GM20000 (cell line): ENCODE results near the gene FBP1.
A peak's percentile ranks its signal among the peaks of the same experiment; 100 is the strongest.

Source experiments
- DNase-seq: peaks from one replicate; pipeline ENCODE4 v3.0.0; 2012; ENCODE audit warnings: low spot score
- TF ChIP-seq, protein P1 (sequence below): IDR thresholded peaks from 2 replicates; pipeline ENCODE4 v1.5.1; 2012; ENCODE audit warnings: mild to moderate bottlenecking, control low read depth; ENCODE audit errors: extremely low read depth, missing control alignments

FBP1 gene

DNA sequence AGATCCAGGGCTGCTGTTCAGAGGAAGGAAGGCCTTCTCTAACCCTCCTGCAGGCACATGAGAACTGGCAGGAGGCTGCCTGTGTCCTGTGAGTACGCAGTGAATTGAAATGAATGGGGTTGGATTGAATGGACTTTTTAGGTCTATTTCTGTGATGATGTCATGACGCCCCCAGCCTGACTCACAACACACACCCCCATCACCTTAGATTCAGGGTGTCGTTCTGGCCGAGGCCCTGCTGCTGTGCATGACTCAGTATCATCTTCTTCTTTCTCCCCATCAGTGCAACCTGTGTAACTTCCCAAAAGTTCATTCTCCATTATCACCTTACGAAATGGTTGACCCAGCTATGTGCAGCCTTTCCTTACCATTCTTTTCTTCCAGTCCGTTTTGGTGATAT lies 79.1 kb downstream of the FBP1 start:
- TF ChIP-seq, protein P1, sequence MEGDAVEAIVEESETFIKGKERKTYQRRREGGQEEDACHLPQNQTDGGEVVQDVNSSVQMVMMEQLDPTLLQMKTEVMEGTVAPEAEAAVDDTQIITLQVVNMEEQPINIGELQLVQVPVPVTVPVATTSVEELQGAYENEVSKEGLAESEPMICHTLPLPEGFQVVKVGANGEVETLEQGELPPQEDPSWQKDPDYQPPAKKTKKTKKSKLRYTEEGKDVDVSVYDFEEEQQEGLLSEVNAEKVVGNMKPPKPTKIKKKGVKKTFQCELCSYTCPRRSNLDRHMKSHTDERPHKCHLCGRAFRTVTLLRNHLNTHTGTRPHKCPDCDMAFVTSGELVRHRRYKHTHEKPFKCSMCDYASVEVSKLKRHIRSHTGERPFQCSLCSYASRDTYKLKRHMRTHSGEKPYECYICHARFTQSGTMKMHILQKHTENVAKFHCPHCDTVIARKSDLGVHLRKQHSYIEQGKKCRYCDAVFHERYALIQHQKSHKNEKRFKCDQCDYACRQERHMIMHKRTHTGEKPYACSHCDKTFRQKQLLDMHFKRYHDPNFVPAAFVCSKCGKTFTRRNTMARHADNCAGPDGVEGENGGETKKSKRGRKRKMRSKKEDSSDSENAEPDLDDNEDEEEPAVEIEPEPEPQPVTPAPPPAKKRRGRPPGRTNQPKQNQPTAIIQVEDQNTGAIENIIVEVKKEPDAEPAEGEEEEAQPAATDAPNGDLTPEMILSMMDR: no peak
- DNase-seq: no peak

DNA sequence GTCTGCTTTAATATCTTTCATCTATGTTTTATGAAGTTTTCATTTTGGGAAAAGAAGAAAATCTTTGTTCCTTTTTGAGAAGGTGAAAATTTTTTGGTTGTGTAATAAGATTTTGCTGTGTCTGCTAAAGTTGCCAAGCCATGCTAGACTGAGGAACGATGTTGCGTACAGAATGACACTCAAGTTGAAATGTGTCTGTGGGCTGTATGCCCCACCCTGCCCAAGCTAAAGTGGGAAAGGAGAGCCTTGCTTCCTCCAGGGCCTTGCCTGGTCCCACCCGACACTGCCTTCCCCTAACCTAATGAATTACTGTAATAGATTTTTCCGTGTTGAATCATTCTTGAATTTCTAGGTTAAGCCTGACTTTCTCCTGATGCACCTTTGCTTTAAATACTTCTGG lies 81.9 kb downstream of the FBP1 start:
- TF ChIP-seq, protein P1: no peak
- no peak for DNase-seq

DNA sequence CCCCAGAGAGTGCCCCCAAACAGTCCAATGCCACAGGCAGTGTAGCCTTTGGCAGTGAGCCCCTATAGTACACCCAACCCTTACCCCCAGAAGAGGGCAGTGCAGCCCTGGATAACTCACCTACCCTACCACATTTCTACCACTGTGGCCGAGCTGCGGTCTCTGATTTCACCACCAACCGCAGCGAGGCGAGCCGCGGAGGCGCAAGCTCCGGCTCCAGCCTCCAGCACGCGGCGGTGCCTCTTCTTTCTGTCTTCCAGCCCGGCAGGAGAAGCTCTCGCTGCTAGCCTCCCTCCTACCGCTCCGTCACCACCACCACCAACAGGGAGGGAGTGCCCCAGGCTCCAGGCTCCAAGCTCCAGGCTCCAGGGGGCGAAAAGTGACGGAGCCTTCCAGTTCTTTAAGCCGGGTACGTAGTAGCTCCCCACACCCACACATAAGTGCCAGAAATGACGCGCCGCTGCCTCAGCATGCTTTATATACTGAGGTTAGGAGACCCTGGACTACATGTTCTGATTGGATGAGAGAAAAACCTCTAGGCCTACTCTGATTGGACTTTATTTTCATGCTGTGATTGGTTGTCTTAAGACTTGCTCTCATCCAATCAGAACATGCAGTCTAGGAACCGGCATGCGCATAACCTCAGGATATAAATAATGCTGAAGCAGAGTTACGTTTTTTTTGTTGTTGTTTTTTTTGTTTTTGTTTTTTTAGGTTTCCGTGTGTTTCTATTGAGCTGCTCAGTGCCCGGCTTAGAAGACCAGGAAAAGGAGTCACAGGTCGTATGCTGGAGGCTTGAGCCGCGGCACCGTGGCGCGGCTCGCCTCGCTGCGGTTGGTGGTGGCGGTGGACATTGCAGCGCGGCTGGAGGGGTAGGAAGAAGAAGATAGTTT lies 84.6 kb downstream of the FBP1 start, which contains the start of gene PCAT7:
Gene PCAT7 (plus strand): TSS at position 645 of the 893 bp plus-strand sequence.
- DNase-seq: peak; percentile 52
- TF ChIP-seq, protein P1: no peak

DNA sequence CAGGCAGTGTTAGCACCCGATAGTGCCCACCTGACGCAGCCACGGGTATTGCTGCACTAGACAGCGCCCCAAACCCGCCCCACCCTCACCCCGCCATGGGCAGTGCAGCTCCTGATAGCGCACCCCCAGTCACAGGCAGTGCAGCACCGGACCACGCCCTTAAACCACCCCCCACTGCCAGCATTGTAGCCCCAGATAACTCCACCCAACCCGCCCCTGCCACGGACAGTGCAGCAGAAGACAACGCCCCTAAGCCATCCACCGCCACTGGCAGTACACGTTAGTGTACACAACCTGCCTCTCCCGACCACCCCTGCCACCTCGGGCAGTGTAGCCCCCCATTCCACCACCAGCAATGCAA lies 85.3 kb downstream of the FBP1 start:
- DNase-seq: no peak
- TF ChIP-seq, protein P1: no peak
